Suprapubic skin (tissue), 4 donors: ENCODE data around the gene HOXD12. TPM values are rescaled to one million over a fixed set of nuclear protein-coding genes. Genes with fewer than 3 reads are reported as not detected.

Source experiments
- DNase-seq, 2 donors: peaks; one replicate each; pipeline ENCODE4 v3.0.0-alpha.2; 2019; ENCODE audit warnings: low spot score in 2 of 2
- H3K27ac ChIP-seq: fragments of 200-600 bp; sonication (generic); one replicate; pipeline ENCODE4 v1.5.1; 2019
- H3K27me3 ChIP-seq: fragments of 200-600 bp; sonication (generic); one replicate; pipeline ENCODE4 v1.5.1; 2019
- H3K36me3 ChIP-seq: fragments of 200-600 bp; sonication (generic); one replicate; pipeline ENCODE4 v1.5.1; 2019
- H3K4me1 ChIP-seq: fragments of 200-600 bp; sonication (generic); one replicate; pipeline ENCODE4 v1.5.1; 2019
- H3K4me3 ChIP-seq: fragments of 200-600 bp; sonication (generic); one replicate; pipeline ENCODE4 v1.5.1; 2019; ENCODE audit warnings: mild to moderate bottlenecking
- H3K9me3 ChIP-seq: fragments of 200-600 bp; sonication (generic); one replicate; pipeline ENCODE4 v1.5.1; 2019
- CTCF ChIP-seq, 2 donors: fragments of 200-600 bp in 1 of 2; fragments of 450-650 bp in 1 of 2; sonication (generic) in 1 of 2; IDR thresholded peaks; one replicate each; pipeline ENCODE4 v1.5.1; 2016 to 2019; ENCODE audit warnings: antibody characterized with exemption in 2 of 2, mild to moderate bottlenecking in 1 of 2, moderate library complexity in 1 of 2
- EP300 ChIP-seq: sonication (generic); formaldehyde crosslinking; IDR thresholded peaks from one replicate; pipeline ENCODE4 v1.6.1; 2017; ENCODE audit warnings: antibody characterized with exemption
- POLR2A ChIP-seq, 2 donors: fragments of 450-650 bp; IDR thresholded peaks; one replicate each; pipeline ENCODE4 v1.6.1; 2017; ENCODE audit warnings: antibody characterized with exemption in 2 of 2, mild to moderate bottlenecking in 2 of 2, moderate library complexity in 2 of 2
- POLR2AphosphoS5 ChIP-seq, 3 donors: sonication (generic); formaldehyde crosslinking; IDR thresholded peaks; one replicate each; pipeline ENCODE4 v1.6.1; 2017; ENCODE audit warnings: antibody characterized with exemption in 3 of 3
- WGBS: methylation state at CpG from one replicate; pipeline ENCODE4 v1.1.5; 2018; 5-methylcytosine and 5-hydroxymethylcytosine counted together
- total RNA-seq, 4 donors: library from RNA; depleted of rRNA; stranded (reverse); fragments of >200 nt; gene quantifications; one replicate each; pipeline ENCODE4 v1.1.0, GENCODE V29; 2016

Gene HOXD12
- total RNA-seq, 4 donors from 2014 or later, result not detected

DNA sequence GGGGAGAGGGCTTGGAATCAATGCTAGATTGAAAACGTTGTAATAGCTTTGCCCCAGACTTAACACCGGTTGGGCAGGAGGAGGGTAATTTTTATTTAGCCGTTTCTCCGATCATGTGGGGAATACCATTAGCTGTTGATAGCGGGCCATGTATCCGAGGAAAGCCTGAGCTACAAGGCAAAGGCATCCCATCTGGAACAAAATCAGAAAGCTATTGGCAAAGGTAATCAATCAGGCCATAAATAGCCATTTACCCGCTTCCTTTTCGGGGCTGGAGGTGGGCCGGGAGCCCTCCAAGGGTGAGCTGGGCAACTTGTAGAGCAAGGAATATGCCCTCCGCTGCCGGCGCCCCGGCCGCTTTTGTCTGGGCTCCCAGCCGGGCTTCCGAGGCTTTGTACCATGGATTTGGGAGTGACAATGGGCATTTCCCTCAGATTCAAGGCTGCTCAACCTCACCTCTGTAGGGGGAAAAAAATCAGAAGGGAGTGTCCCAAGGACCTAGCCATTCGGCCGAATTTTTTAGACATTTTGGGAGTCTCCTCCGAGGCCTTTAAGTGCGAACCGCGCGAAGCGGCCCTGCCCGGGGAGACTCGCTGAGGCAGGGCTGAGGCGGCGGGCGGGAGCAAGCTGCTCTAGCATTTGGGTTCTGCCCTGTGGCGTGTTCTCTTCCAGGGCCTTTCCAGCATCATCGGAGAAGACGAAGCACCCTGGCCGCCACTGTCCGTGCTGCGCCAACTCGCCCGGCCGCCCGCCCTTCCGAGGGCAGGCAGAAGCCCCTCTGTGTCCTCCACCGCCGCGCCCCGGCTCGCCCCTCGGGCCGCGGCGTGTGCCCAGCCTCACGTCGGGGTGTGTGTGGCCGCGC lies 21.8 kb downstream of the HOXD12 start:
- Histone ChIP-seq H3K27me3 (peaks cover 100% of the 10 kb centered on the region), H3K9me3 (no peaks in the 10 kb centered on the region), H3K27ac (peak overlapping the region; percentile 72), H3K36me3 (no peaks in the 10 kb centered on the region), H3K4me1 (peaks cover 36% of the 10 kb centered on the region), H3K4me3 (peak overlapping the region; percentile 62)
- WGBS, result 20% methylated on average over 23 of the region's 53 CpGs
- DNase-seq, result no peak
- no peak for TF ChIP-seq POLR2A (IDR thresholded peaks at IDR 0.05)
- no peak for TF ChIP-seq EP300
- no peak for TF ChIP-seq POLR2AphosphoS5 (IDR thresholded peaks at IDR 0.05)
- TF ChIP-seq CTCF (IDR thresholded peaks at IDR 0.05), result no peak

DNA sequence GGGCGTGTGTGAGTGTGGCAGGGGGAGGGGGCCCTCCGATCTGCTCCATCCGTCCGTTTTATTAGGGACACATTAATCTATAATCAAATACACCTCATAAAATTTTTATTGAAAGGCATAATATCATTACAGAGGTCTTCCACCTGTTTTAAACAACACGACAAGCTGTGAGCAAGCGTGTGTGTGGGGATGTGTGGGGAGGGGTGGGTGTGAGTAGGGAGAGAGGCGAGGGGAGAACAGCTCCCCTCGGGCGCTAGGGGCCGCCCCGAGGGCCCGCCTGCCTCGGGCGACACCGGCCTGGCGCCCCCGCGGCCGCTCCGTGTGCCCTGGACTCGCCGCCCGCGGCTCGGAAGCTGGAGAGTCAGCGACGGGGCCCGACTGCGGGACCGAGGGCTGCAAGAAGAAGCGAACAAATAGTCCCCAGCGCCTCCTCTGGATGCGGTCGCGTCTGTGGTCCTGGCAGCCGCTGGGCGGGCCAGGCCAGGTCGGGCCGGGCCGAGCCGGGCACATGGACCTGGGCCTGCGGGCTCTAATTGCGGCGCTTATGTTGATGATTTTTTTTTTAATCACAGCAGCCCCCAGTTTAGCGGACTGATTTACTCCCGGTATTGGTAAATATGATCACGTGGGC lies 22.6 kb downstream of the HOXD12 start:
- H3K4me3 ChIP-seq, result peak overlapping the region; percentile 62
- TF ChIP-seq POLR2A (IDR thresholded peaks at IDR 0.05) (no peak), CTCF (IDR thresholded peaks at IDR 0.05) (no peak), POLR2AphosphoS5 (IDR thresholded peaks at IDR 0.05) (no peak), EP300 (no peak)
- 5% methylated on average over 28 of the region's 47 CpGs for WGBS

DNA sequence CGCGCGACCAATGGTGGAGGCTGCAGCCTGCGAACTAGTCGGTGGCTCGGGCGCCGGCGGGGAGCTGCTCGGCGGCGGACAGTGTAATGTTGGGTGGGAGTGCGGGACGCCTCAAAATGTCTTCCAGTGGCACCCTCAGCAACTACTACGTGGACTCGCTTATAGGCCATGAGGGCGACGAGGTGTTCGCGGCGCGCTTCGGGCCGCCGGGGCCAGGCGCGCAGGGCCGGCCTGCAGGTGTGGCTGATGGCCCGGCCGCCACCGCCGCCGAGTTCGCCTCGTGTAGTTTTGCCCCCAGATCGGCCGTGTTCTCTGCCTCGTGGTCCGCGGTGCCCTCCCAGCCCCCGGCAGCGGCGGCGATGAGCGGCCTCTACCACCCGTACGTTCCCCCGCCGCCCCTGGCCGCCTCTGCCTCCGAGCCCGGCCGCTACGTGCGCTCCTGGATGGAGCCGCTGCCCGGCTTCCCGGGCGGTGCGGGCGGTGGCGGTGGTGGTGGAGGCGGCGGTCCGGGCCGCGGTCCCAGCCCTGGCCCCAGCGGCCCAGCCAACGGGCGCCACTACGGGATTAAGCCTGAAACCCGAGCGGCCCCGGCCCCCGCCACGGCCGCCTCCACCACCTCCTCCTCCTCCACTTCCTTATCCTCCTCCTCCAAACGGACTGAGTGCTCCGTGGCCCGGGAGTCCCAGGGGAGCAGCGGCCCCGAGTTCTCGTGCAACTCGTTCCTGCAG lies 23.3 kb downstream of the HOXD12 start, which contains the start of gene HOXD9:
Gene HOXD9 (plus strand): TSS at position 37 of the 728 bp plus-strand sequence. CDS start 50 bp downstream, at position 87.
- Histone ChIP-seq H3K27me3 (peaks cover 97% of the 10 kb centered on the region), H3K36me3 (no peaks in the 10 kb centered on the region), H3K27ac (peak within 1 kb of the TSS; percentile 72), H3K4me1 (peaks cover 29% of the 10 kb centered on the region), H3K4me3 (peak within 1 kb of the TSS; percentile 62), H3K9me3 (no peaks in the 10 kb centered on the region)
- TF ChIP-seq EP300, result no peak
- no peak for TF ChIP-seq CTCF (IDR thresholded peaks at IDR 0.05)
- WGBS, result 3% methylated on average over 24 of the region's 84 CpGs
- DNase-seq, result peak in 1 of 2 donors; percentile 91

More for the DNA sequence above, 22.6 kb downstream of the HOXD12 start:
- no peak for DNase-seq
- Histone ChIP-seq H3K36me3 (no peaks in the 10 kb centered on the region), H3K9me3 (no peaks in the 10 kb centered on the region), H3K27ac (peak overlapping the region; percentile 72), H3K4me1 (peaks cover 34% of the 10 kb centered on the region), H3K27me3 (peaks cover 97% of the 10 kb centered on the region)

GRCh38 chr2:176123411-176124109 lies 24.0 kb downstream of the HOXD12 start:
- Histone ChIP-seq H3K4me3 (peak overlapping the region; percentile 62), H3K4me1 (peaks cover 34% of the 10 kb centered on the region), H3K36me3 (no peaks in the 10 kb centered on the region), H3K27me3 (peaks cover 97% of the 10 kb centered on the region), H3K9me3 (no peaks in the 10 kb centered on the region), H3K27ac (no peak overlapping the region)
- WGBS, result 23% methylated on average over 27 of the region's 40 CpGs
- no peak for DNase-seq
- TF ChIP-seq POLR2A (IDR thresholded peaks at IDR 0.05) (no peak), CTCF (IDR thresholded peaks at IDR 0.05) (no peak), EP300 (no peak), POLR2AphosphoS5 (IDR thresholded peaks at IDR 0.05) (no peak)
